GM18511 (cell line): ENCODE data around the gene SPATA21.
"Not testable (repeated sequence)": the region's sequence is repeated elsewhere in the genome, so short reads cannot be mapped to it uniquely, and the experiment has no call there.

Experiments
- ATAC-seq: cut with Tn5 transposase; IDR thresholded peaks from one replicate; pipeline ENCODE4 v1.9.1; 2021; ENCODE audit warnings: mild to moderate bottlenecking, moderate library complexity; ENCODE audit not compliant: unreplicated experiment

The SPATA21 gene

DNA sequence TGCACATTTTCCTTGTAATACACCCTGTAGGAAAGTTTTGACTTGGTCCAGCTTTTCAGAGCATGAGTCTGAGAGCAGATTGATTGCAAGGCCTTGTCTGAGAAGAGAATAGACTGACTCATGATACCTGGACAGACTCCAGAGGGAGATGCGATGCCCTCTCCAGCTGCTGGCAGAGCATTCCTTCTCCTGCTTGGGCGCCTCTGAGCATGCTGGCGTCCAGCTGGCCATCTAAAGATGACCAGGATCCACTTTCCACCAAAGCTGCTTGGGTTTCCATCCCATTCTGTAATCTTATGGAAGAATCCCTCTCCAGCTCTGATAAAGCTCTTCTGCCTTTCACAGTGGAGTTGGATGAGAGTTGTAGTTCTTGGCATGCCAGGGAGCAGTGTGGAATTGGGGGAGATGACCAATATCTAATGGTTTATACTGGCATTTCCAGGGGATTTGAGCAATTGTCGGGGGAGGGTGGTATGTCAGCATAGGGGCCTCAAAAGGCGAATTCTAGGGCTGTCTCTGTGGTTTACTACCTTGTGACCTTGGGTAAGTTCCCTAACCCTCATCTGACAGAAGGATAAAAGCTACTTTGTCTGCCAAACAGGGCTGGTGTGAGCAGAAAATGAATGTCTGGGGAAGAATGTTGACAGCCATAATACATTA lies 50.6 kb downstream of the SPATA21 start:
- ATAC-seq, result peak; percentile 22

DNA sequence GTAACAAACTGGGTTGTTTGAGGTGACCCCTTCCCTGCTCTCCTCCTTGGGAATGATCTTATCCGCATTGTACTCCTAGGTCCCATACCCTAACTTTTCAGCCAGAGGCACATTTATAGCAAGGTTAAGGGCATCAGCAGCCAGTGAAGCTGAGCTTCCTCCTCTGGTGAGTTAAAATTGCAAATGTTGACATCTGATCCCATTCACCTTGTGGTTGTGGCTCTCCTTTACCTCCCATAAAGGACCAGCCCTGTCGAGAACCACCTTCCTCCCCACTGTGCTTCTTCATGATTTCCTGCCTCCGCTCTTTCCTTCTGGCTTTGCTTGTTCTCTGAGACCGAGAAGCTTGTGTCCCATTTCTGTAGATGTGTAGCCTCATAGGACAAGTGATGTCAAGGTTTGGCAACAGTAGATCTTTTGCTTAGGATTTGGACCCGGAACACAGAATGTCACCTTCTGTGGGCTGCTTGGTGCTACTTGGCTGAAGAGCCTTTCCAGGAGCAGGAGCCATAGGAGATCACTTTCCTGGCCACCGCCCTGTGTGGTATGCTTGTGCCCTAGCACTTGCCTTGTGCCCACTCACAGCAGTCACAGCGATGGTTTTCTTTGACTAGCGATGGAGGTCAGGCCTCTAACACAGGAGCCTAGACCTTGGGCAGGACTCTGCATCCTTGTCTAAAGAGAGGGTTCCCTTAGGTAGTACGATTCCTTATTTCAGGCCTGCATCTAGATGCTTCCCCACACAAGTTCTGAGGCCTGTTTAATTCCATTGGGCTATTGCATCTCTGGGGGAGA lies 51.4 kb downstream of the SPATA21 start:
- no peak for ATAC-seq

DNA sequence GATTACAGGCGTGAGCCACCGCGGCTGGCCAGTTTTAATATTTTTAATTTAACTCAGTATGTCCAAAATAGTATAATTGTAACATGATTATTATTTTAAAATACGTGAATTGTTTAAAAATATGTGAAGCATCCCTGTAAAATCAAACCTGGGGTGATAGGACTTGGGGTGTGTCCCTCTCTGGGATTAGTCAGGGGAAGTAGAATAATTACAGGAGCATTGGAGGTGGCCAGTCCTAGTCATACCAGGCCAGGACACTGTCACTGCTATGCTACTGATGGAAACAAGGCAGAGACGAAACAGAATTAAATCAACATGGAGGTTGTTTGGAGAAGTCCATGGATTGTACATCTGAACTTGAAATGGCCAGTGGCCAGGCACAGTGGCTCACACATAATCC lies 53.3 kb downstream of the SPATA21 start:
- no peak for ATAC-seq

DNA sequence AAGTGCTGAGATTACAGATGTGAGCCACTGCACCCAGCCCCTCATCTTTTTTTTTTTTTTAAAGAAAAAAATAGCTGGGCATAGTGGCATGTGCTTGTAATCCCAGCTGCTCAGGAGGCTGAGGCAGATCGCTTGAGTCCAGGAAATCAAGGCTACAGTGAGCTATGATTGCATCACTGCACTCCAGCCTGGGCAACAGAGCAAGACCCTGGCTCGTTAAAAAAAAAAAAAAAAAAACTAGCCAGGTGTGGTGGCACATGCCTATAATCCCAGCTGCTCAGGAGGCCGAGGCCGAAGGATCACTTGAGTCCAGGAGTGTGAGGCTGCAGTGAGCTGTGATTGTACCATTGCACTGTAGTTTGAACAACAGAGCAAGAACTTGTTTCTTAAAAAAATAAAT lies 56.4 kb downstream of the SPATA21 start:
- ATAC-seq, result no peak

DNA sequence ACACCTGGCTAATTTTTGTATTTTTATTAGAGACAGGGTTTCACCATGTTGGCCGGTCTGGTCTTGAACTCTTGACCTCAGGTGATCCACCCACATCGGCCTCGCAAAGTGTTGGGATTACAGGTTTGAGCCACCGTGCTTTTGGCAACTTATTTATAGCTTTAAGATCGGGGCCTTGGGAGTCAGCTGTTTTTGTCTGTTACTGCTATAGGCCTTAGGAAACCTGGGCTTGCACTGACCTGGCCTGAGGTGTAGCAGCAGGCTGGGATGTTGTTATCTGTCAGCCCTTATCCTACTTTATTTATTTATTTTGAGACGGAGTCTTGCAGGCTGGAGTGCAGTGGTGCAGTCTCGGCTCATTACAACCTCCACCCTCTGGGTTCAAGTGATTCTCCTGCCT lies 58.8 kb downstream of the SPATA21 start:
- ATAC-seq, result no peak

DNA sequence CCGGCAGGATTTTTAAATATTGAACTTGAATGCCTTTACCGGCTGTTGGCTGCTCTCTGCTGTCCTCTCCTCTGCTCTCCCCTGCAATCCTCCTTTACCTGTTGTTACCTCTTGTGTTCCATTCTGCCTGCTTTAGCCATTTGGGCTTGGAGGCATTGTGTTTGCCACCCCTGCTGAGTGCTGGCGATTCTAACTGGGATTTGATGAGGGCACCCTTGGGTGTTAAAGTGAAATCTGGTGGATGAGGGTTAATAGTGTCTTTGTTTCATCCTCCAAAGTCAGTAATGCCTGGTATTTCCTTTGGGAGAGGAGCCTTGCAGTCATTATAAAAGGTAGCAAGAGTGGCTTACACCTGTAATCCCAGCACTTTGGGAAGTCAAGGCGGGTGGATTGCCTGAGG lies 60.3 kb downstream of the SPATA21 start:
- ATAC-seq, result no peak

DNA sequence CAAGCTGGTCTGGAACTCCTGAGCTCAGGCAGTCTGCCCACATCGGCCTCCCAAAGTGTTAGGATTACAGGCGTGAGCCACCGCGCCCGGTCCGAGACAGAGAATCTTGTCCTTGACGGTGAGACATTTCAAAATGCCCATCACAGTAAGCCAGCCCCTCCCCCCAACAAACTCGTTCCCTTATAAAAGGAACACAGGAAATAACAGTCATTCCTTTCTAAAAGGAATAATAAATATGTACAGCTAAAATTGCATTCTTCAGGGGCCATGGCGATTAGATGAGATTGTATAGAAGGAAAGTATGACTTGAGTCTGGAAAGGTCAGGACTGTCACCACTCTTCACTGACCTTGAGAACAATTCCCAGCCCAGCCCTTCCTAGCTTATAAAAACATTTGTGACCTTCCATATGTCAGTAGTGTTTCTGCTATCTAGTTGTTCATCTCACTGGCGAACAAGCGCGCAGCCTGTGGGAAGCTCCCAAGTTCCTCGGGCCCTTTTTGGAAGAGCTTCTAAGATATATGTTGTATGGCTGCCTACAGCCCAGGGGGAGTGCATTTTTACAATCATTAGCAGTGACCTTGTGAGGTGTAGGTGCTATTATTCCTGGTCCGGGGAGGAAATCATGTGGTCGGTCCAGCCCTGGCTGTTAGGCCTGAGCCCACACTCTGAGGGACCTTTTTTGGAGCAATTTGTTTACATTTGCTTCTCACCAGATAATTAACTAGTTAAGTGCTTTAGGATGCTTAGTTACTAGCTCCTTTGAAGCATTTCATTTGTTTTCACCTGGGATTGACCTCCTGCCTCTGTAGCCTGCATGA lies 61.5 kb downstream of the SPATA21 start:
- ATAC-seq, result no peak

DNA sequence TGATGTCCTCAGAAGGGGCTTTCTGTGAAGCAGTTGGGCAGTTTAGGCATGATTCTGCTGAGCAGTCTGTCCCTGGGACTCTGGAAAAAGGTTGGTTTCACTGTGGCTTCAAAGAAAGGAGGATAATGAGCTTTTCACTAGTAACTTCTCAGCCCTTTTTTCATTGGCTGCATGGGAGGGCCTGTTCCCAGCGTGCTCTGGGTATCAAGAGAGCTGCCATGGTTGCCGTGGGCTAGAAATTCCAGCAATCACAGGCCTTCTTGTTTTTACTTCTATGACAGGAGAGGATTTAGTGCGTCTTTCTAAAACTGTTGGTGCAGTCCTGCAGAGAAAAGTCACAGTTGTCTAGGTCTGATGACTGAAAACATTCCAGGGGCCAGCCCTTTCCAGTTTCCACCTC lies 63.0 kb downstream of the SPATA21 start:
- no peak for ATAC-seq

DNA sequence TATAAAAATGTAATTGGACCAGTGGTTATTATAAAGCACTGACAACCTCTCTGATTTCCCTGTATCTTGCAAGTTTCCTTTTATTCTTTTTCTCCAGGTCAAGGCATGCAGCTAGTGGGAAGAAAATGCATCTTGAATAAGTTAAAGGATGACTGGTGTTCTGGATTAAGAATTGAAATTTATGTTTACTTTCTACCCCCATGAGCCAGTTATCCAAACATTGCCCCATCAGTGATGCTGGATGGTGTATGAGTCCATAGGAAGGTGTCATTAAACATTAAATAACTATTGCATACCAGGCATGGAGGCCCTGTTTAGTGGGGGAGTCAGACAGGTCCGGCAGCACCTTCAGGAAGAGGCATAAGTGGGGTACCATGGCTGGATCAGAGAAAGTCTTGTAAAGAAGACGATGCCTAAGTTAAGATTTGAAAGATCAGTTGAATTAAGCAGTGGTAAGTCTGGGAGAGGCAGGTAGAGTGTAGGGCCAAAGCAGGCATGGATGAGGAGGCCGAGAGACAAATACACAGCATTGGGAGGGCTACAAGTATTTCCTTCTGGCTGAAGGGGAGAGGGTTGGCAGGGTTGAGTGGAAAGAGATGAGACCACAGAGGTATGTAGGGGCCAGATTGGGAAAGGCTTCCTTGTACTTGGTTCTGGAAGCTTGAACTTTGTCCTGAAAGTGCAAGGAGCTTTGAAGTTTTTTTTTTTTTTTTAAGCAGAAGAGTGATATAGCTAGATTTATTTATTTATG lies 64.5 kb downstream of the SPATA21 start:
- ATAC-seq, result no peak

DNA sequence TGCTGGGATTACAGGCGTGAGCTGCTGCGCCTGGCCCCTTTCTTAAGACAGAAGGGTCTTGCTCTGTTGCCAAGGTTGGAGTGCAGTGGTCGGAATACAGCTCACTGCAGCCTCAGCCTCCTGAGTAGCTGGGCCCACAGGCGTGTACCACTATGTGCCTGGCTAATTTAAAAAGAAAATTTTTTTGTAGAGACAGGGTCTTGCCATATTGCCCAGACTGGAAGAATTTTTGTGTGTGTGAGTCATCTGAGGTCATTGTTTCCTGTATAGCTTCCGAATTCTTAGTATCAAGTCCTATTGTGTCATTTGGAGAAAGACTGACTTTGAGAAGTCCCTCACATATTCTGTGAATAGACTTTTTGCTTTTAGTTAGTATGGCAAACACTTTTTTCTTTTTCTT lies 65.5 kb downstream of the SPATA21 start:
- no peak for ATAC-seq

DNA sequence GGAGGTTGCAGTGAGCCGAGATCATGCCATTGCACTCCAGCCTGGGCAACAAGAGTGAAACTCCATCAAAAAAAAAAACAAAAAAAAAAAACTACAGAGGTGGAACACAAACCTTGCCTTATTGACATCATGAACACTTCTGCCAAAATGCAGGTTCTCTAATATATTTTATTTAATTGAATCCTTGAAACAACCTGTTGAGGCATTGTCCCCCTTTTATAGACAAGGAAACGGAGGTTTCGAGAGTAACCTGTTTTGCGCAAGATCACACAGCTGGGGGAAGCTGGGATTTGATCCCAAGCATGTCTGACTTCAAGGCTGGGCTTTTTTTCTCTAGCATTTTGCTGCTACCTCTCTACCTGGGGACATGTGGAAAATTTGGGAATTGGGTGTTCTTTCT lies 67.4 kb downstream of the SPATA21 start:
- ATAC-seq, result no peak

DNA sequence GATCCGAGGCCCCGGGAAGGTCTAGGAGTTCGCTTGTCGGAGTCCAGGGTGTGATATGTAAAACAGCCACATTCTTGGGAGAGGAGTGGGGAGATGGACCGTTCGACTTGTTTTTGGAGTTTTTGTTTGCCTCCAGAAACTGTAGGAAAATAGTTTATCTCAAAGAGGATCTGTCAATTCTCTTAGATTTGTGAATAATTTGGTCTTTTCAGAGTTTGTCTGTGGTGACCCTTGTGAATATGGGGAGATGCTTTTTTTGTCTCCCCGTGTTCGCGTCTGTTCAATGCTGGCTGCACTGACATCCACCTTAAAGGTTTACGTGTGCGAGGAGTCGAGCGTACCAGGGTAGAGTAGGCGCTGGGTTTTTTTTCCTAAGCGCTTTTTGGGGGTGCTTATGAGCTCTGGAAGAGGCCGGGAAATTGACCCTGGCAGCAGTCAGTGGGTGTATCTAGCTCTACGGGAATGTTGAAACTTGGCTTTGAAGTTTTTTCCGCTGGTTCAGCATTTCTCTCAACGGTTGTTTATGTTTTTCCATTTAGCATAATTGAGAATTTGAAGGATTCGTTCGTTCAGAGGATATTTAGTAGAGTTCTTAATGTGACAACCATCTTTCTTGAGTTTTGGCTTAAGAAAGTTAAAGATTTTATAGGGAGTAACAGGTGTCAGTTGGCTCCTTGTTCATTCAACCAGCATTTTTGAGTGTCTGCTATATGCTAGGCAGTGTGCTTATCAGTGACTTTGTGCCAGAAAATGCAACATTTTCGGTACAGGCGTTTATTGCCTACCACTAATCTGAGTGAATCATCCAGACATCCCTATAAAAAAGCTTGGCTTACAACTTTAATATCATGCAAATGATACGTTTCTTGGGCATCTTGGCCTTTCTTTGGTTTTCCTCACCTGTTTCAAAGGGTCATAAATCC lies 69.0 kb downstream of the SPATA21 start:
- no peak for ATAC-seq

DNA sequence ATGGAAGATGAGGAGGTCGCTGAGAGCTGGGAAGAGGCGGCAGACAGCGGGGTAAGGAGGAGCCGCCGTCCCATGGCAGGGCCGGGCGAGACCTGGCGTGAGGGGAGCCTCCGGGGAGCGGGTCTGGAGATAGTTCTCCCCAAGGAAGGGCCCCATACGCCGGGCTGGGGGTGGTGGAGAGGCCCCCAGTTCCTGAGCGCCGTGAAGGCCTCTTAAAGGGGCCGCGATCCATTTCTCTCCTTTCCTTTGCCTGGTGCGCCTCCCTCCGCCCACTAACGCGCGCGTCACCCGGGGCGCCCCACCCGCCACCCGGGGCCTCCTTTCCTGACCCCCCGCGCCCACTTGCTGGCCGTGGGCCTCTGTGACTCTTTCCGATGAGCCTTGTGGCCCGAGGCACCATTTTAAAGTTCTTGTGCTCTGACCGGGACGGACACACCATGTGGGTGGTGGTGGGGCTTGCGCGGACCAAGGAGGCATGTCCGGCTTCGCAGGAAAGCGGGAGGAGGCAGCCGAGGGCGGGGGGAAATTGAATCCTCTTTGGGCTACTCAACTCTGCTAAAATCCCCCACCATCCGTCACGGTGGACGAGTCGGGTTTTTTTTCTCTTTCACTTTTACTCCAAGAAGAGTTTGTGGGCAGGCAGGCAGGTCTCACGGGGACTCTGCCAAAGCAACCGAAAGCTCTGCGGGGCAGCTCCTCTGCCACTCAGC lies 69.8 kb downstream of the SPATA21 start:
- peak; percentile 69 for ATAC-seq

DNA sequence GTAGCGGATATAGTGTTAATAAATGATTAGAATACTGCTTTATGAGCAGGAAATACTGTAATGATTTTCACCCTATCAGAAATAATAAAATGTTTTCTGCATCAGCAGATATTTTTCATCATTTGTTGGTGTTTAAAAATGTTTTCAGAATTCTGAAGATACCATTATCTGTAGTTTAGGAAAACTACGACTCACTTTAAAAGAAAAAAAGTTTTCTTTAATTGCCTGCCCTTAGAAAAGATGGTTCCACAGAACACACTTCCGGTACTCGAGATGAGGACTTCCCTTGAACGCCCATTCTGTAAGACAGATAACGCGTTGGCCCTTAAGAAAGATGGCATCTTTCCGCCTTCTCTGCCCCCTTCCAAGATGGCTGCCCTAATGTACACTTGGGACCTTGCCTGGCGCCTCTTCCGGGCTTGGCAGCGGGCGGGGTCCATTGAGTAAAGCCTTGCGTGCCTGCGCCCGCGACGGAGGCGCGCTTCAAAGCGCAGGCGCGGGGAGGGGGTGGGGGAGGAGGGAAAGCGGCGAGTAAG lies 70.4 kb downstream of the SPATA21 start, which contains the start of gene SZRD1:
TSS of gene SZRD1 (plus strand) at position 521 of the 536 bp plus-strand sequence. CDS start 16 bp downstream, outside the sequence.
- ATAC-seq, result peak; percentile 83

DNA sequence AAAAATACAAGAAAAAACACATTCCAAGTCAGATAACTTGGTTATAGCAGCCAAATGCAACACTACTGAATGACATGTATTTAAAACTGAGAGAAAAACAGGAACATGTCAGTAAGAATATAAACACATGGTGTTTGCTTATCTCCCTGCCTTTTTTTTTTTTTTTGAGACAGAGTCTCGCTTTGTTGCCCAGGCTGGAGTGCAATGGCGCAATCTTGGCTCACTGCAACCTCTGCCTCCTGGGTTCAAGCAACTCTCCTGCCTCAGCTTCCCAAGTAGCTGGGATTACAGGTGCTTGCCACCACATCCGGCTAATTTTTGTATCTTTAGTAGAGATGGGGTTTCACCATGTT lies 72.1 kb downstream of the SPATA21 start:
- not testable (repeated sequence) for ATAC-seq

DNA sequence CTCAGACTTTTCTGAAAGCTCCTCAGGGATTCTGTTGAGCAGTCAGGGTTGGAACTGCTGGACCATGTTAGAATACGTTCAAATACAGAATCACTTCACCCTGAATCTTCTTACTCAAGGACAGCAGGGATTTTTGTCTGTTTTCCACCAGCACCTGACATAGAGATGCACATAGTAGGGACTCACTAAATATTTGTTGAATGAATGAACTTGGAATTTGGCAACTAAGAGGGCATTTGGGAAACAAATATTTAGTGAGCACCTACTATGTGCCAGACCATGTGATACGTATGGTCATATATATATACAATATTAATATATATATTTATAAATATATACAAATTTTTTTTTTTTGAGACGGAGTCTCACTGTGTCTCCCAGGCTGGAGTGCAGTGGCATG lies 80.4 kb downstream of the SPATA21 start:
- no peak for ATAC-seq

DNA sequence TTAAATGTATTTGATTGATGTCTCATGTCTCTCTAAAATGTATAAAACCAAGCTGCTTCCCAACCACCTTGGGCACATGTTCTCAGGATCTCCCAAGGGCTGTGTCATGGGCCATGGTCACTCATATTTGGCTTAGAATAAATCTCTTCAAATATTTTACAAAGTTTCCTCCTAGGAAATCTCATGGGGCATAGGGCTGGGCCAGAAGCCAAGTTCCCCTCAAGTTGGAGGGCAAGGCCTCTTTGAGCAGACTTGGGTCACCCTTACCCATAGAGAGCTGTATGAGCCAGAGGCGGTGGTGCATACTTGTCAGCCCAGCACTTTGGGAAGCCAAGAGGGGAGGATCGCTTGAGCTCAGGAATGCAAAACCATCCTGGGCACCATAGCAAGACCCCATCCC lies 82.6 kb downstream of the SPATA21 start:
- no peak for ATAC-seq

DNA sequence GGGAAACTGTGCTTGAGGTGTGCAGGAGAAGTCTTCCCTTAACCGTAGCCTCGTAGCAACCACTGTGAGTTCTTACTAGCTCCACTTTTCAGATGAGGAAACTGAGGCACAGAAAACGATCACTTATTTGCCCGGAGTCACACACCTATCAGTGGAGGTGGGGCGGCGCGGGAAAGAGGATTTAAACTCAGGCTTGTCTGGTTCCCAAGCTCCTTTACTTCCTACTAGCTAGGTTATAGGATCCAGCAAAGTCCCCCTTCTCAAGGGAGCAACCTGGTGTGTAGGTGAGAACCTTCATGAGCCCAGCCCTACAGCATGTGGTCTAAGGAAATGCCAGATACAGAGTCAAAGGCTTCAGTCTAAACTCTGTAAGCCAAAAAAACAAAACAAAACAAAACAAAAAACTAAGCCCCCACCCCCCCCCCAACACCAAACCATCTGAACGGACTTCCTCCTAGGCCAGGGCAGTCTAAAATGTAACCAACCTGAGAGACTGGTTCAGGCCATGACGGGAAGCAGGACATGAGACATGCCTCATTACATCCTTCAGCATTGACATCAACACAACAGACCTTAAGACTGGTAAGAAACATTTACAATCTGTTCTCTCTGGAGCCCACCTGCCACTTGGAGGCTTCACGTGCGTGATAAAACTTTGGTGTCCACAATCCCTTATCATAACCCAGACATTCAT lies 84.2 kb downstream of the SPATA21 start:
- ATAC-seq, result no peak
